HG03045 (cell line): Measurements from ENCODE around the gene ARMC2.
"Not testable (repeated sequence)": the region's sequence is repeated elsewhere in the genome, so short reads cannot be mapped to it uniquely, and the experiment has no call there.

Source experiments
- ATAC-seq: cut with Tn5 transposase; IDR thresholded peaks from one replicate; pipeline ENCODE4 v1.9.1; 2021; ENCODE audit warnings: mild to moderate bottlenecking, moderate library complexity; ENCODE audit not compliant: unreplicated experiment

ARMC2 gene

DNA sequence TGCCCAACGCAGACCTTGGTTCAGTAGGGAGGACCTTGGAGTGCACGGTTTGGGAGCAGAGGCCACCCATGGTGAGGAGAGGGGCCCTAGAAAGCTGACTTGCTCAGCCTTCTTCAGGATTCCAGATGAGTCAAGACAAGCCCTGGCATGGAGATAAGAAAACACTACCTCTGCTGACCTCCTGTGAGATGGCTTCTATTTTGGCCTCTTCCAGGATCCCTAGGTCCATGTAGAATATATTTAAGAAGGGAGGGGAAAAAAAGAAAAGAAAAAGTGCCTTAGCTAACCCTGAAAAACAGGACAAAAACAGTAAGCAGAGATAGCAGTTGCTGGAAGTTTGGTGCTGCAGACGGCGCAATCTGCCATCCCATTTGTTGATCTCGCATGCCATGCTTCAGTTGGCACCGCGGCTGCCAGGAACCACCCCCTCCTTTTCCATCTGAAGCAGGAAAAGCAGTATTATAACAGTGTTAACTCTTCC lies 100.0 kb downstream of the ARMC2 start:
- ATAC-seq: no peak

DNA sequence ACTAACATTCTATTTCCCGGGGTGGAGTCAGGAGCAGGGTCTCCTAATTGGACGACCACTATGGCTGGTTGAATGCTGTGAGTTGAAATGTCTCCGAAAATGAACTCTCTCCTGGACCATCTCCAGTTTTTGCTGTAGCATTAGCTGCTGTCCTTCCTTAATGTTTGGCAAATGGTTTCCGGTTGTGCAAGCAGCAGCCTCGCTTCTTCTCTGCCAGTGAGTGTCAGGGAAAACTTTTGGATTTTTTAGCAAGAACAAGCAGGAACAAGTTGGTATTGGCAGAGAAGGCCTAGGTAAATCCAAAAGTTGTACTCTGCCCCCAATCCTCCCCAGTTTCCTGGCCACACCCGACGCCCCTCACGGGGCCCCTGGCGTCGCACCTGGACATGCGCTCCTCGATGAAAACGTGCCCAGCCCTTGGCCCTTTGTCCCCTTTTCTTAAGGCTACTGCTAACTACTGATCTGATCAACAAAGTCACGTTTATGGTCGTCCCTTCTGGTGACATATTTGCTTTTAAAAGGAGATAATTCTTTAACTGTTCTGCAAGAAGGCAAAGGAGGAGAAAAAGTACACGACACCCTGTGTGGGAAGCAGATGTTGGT lies 103.2 kb downstream of the ARMC2 start:
- ATAC-seq: no peak

DNA sequence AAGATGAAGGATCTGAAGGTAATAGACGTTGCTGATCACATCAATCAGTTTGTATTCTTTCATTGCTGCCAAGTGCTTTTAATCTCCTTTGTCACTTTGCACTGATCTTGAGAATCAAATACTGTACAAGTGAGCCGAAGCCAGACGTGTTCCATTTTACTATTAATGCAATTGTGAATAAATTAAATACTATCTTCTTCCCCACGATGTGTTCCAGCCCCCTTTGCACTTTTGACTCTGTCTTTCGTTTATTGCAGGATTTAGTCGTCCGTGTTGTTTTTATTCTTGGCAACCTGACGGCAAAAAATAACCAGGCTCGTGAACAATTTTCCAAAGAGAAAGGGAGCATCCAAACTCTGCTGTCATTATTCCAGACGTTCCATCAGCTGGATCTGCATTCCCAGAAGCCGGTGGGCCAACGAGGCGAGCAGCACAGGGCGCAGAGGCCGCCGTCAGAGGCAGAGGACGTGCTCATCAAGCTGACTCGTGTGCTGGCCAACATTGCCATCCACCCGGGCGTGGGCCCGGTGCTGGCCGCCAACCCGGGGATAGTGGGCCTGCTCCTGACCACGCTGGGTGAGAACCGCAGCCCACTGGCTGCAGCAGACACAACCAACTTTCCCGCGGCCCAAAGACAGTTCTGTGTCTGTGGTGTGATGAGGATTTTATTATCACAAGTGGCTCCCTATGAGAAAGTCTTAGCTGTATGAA lies 104.7 kb downstream of the ARMC2 start:
- no peak for ATAC-seq

DNA sequence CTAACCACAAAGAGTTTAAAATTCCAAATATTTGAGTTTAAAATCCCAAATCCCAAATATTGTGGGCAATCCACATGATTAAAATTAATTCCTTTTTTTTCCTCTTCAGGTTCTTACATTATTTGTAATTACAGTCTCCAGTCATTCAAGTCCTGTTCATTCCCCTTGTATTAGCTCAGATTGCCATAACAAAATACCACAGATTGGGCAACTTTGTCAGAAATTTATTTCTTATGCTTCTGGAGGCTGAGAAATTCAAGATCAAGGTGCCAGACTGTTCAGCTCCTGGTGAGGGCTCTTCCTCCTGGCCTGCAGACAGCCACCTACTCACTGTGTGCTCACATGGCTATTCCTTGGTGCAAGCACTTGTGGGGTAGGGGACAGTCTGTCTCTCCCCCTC lies 105.5 kb downstream of the ARMC2 start:
- no peak for ATAC-seq

DNA sequence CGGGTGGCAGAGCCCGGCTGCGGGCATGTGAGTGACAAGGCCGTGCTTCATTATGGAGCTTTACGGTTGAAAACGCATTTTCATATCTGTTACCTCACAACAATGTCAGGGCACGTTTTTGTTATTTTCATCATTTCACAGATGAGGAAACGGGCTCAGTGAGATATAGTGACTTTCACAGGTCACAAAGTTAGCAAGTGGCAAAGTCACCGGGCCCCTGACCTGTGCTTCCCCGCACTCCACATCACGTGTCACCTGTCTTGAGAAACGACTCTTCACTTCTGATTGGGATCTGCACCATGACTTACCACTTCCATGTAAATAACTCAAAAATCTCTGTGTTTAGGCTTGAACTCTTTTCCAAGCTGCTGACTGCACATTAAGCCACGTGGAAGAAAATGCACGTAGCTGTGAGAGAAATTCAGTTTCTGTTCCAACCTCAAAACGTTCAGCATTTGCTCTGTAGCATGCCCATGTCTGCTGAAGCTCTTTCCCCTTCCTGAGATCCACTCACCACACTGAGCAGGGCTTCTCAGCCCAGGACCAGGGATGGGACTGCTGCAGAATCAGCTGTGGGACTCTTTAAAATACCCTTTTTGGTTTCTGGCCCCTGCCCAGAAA lies 107.2 kb downstream of the ARMC2 start:
- ATAC-seq: no peak

DNA sequence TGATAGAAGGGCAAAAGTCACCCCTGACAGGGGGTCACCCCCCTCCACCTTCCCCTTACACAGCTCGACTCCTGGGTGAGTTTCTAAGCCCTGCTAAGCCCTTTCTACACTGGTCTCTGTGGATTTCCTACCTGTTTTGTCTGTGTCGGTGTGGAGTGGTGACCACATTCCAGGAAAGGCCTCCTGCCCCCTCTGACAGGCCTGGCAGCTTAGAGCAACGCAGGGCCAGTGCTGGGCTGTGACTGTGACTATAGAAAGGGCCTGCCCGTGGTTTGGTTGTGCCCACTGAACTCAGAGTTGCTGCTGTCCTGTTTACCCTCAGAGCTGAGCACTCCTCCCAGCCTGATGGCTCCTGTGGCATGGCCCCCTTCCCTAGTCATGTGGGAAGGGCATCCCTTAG lies 109.0 kb downstream of the ARMC2 start:
- no peak for ATAC-seq

DNA sequence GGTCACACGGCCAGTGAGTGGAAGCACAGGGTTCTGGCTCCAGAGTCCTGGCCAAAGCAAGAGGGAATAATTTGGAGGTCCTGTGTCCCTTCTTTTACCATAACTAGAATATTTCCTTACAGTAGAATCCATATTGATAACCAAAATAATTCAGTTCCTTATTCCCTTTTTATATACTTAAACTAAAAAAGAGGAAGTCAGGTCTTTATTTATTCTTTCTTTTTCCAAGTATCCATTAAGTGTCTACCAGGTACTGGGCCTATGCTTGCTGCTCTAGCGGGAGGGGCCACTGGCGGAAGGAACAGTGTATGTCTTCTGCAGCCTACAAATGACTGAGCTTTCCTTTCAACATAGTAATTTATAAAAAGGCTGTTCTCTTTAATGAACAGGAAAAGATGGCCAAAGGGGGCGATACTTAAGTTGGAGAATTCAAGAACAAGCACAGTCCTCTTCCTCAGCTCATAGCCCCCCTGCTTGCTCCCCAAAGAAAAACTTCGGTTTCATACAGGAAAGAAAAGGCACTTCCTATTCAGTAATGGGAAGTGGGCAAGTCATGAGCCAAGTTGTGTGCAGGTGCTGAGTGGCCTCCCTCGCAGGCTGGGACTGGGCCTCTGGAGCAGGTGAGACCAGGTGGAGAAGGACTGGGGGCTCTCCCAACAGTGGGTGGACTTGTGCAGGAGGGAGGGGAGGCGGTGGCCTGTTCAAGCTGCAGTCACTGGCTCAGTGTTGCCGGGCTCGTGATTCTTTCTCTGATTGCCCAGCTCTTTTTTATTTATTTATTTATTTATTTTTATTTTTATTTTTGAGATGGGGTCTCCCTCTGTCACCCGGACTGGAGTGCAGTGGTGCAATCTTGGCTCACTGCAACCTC lies 110.9 kb downstream of the ARMC2 start:
- no peak for ATAC-seq

DNA sequence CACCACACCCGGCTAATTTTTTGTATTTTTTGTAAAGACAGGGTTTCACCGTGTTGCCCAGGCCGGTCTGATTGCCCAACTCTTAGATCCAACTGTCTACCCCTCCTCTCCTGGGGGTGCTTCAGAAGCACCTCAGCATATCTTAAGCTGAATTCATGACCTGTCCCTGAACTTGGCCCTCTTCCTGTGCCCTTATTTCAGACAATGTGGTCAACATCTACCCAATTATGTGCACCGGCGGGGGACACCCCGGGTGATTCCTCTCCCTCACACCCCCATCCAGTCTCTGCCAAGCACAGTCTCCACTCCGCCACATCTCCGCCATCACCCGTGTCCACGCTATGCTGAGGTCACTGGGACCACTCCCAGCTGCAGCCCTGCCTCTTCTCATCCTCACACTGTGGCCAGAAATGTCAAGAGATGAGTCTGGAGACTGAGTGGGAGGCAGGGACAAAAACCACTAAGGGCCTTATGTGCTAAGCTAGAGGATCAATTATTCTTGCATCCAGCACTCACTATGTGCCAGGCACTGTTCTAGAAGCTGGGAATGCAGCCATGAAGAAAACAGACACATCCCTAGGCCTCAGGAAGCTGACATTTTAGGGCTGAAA lies 111.9 kb downstream of the ARMC2 start:
- ATAC-seq: no peak

DNA sequence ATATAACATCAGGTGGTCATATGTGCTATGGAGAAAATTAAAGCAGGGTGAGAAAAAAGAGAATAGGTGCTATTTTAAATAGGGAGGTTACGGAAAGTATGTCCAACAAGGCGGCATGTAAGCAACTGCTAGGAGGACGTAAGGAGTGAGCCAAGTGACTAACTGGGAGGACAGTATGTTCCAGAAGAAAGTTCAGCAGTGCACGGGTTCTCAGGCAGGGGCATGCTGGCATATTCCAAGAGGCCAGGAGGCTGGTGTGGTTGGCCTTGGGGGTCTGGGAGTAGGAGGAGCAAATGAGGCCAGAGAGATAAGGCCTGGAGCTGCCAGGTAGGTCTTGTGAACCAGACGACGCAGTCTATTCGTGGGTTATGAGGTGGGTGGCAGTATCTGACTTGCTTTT lies 112.4 kb downstream of the ARMC2 start:
- no peak for ATAC-seq

DNA sequence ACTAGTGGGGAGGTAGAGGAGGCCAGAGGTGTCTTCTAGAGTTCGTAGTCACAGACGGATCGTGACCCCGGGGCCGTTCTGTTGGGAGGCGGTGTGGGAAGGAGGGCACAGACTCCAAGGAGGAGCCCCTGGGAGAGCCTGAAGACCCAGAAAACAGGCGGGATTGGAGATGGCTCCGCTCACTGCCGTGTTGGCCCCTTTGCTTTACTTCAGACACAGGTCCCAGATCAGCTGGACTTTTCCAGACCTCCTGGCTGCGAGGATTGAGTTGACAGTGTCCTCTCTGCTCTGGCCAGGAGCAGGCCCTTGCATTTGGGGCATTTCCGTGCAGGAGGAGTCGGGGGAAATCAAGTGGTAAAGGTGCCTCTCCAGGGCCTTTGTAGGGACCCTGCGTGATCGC lies 112.9 kb downstream of the ARMC2 start:
- ATAC-seq: no peak

DNA sequence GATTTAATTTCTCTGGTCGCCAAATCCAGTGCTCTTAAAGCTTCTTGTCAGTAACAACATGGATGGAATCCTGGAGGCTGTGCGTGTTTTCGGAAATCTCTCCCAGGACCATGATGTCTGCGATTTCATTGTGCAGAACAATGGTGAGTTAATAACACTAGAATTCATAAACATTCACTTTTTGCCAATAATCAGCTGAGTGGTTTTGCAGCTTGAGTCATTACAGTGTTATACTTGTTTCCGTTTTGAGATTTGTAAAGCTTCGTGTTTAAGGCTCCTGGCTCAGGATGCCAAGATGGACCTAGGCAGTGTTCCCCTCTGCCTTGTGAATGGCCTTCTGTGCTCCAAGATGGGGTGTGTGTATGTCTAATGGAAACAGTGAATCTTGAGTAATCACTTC lies 113.8 kb downstream of the ARMC2 start:
- ATAC-seq: no peak

DNA sequence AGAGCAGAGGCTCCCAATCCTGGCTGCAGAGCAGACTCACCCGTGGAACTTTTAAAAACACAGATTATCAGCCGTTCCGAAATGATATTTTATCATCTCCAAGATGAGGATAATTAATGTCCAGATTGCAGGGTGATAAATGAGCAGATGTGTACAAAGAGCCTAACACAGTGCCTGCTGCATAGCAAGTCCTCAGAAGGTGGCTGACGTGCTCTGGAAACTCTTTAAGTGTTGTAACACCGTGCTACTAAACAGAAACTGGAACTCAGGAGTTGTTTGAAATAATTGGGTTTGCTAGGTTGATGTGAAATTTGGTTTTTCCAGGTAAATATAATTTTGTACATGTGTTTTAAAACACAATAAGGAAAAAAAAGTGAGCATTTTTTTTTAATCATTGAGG lies 118.0 kb downstream of the ARMC2 start:
- no peak for ATAC-seq

DNA sequence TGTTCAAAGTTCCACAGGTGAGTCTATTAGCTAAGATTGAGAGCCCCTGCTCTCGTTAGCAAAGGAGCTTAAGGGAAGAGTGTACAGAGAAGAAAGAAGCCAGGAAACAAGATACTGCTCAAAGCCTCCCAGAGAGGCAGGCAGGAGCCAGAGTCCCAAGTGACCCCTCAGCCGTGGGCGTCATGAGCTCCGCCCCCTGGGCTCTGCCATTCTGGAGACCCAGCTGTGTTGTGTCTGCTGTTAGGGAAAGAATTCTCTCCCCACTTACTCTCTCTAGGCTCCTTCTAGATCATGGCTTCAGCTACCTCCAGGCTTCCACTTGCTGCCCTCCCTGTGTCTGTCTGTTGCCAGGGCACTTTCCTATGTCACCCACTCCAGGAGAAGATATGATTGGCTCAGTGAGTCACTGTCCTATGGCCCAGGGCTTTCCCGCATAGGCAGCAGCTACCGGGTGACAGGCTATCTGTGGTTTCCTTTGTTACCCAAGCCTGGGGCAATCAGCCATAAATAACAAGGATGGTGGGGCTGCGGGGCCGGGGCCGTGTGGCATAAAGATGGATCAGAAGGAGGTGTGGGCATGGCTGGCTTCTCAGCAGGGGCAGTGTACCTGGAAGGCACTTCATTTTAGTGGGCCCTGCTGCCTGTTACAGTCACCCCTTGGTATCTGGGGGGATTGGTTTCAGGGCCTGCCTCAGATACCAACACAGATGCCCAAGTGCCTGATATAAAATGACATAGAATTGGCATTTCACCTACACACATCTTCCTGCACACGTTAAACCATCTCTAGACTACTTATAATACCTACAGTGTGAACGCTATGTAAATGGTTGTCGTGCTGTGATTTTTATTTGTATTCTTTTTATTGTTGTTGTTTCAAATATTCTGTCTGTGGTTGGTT lies 118.9 kb downstream of the ARMC2 start:
- no peak for ATAC-seq

DNA sequence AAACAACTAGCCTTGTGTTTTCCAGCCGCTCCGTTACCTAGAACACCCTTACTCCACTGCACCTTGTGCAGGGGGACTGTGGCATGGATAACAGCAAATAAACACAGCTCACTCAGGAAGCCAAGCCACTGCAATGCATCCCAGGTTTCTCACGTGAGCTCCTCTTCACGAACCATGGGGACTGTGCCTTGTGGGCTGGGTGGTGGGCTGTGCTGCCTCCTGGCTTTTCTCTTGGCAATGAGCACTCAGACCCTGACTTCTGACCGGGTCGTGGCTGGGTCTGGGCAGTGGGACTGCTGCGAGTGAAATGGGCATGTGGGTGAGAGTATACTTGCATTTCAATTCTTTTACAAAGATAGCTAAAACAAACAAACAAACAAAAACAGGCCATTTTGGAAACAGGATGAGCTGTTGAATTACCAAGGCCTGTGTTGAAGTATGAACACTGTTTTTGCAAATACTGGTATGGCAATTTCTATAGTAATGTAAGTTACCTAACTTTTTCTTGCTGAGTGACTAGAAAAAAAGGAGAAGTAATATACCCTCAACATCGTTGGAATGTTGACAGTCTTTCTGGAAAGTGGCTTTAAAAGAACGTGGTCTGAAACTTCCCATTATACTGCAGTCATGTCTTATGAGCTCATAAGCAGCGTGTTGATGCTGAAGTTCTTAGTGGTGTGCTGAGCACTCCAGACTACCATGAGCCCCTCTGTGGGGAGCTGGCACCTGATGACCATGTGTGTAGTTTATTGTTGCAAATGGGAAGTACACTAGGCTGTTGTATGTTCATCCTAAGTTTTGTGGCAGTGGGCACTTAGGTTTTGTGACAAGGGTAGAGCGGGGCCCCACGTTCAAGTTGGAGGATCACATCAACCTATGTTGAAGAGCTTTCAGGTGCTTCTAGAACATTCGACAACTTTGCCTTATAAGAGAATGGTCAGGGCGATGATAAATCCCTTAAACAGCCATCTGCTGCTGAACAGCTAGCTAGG lies 120.4 kb downstream of the ARMC2 start:
- no peak for ATAC-seq

DNA sequence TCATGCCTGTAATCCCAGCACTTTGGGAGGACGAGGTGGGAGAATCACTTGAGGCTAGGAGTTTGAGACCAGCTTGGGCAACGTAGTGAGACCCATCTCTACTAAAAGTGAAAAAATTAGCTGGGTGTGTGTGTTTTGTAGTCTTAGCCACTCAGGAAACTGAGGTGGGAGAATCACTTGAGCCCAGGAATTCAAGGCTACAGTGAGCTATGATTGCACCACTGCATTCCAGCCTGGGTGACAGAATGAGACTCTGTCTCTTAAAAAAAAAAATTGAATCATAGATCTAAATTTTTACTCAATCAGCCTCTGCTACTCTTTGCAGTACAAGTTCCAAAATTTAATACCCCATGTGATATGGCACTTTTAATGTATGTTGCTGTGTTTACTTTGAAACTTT lies 121.6 kb downstream of the ARMC2 start:
- ATAC-seq: no peak

DNA sequence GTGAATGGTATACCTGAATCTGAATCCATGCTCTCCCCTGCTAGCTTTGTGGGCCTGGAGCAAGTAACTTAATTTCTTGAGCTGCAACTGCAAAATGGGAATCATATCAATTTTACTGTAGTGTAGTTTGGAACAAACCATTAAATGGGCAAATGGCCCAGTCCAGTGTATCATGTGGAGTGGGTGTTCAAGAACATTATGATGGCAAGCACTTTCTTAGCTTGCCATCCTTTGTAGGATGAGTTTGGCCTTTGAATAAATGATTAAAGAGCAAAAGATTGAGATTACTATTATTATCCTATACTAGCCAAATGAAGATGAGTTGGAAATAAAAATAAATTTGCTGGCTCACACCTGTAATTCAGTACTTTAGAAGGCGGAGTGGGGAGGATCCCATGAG lies 126.0 kb downstream of the ARMC2 start:
- no peak for ATAC-seq

DNA sequence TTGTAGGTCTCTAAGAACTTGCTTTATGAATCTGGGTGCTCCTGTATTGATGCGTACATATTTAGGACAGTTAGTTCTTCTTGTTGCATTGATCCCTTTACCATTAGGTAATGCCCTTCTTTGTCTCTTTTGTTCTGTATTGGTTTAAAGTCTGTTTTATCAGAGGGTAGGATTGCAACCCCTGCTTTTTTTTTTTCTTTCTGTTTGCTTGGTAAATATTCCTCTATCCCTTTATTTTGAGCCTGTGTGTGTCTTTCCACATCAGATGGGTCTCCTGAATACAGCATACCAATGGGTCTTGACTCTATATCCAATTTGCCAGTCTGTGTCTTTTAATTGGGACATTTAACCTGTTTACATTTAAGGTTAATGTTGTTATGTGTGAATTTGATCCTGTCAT lies 130.4 kb downstream of the ARMC2 start:
- not testable (repeated sequence) for ATAC-seq

DNA sequence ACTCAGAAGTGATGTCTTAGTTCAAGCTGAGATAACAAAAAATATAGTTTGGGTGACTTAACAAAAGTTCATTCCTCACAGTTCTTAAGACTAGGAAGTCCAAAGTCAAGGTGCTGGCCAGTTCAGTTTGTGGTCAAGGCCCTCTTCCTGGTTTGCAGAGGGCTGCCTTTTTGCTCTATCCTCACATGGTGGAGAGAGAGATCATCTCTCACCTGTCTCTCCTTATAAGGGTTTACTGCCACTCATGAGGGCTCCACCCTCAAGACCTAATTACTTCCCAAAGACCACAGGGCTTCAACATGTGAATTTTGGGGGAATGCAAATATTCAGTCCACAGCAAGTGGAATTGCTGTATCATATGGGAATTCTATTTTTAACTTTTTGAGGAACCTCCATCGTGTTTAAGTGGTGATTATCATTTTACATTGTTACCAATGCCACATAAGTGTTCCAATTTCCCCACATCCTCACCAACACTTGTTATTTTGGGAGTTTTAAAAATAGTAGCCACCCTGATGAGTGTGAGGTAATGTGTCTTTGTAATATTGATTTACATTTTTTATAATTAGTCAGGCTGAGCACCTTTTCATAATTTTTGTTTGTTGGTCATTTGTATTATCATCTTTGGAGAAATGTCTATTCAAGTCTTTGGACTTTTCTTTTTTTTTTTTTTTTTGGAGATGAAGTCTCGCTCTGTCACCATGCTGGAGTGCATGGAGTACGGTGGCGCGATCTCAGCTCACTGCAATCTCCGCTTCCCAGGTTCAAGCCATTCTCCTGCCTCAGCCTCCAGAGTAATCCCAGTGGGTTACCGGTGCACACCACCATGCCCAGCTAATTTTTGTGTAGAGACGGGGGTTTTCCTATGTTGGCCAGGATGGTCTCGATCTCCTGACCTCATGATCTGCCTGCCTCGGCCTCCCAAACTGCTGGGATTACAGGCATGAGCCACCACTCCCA lies 134.2 kb downstream of the ARMC2 start:
- ATAC-seq: no peak
